Activated CD4-positive, alpha-beta T cell treated with anti-CD3 and anti-CD28 coated beads, Interleukin-2, amount 10 ng/mL, durations not matched to agents 7 days and 5 days (primary cell): ENCODE measurements around the gene PDHX. TPM values are rescaled to one million over a fixed set of nuclear protein-coding genes. Genes with fewer than 3 reads are reported as not detected.

Experiments used
- CTCF ChIA-PET: fragments of 350-600 bp; sonication (Branson Sonifier 250); formaldehyde crosslinking; loops from one replicate; lab custom pipeline; 2021; ENCODE audit warnings: antibody characterized with exemption; lab: Charles Lee
- POLR2A ChIA-PET: fragments of 350-600 bp; sonication (Branson Sonifier 250); formaldehyde crosslinking; loops from one replicate; lab custom pipeline; 2021; ENCODE audit warnings: antibody characterized with exemption; lab: Charles Lee
- DNase-seq: peaks from one replicate; pipeline ENCODE4 v3.0.0-alpha.2; 2020
- H3K27ac Mint-ChIP-seq: one replicate; pipeline ENCODE4 v1.8.0; 2021; ENCODE audit warnings: mild to moderate bottlenecking, moderate library complexity, mixed read lengths
- H3K27me3 Mint-ChIP-seq: one replicate; pipeline ENCODE4 v1.8.0; 2021; ENCODE audit warnings: mixed read lengths
- H3K36me3 Mint-ChIP-seq: one replicate; pipeline ENCODE4 v1.8.0; 2021; ENCODE audit warnings: low read depth, mixed read lengths
- H3K4me1 Mint-ChIP-seq: one replicate; pipeline ENCODE4 v1.8.0; 2021; ENCODE audit warnings: mixed read lengths
- H3K4me3 Mint-ChIP-seq: one replicate; pipeline ENCODE4 v1.8.0; 2021; ENCODE audit warnings: mild to moderate bottlenecking, moderate library complexity, mixed read lengths
- H3K9me3 Mint-ChIP-seq: one replicate; pipeline ENCODE4 v1.8.0; 2021; ENCODE audit warnings: mixed read lengths
- total RNA-seq, 2 experiments: library from RNA; stranded (reverse); gene quantifications; one replicate each; pipeline ENCODE4 v1.2.3, GENCODE V29; 2021

The PDHX gene
- total RNA-seq, 2 experiments from 2014 or later = 25.3 to 27.7 TPM

GRCh38 chr11:34916843-34917770, 689 bp downstream of the PDHX start:
- Mint-ChIP-seq H3K27ac (peak overlapping the region; percentile 97), H3K27me3 (no peaks in the 10 kb centered on the region), H3K4me1 (peaks cover 31% of the 10 kb centered on the region), H3K36me3 (peaks cover 23% of the 10 kb centered on the region), H3K4me3 (peak overlapping the region; percentile 98), H3K9me3 (no peaks in the 10 kb centered on the region)
- ChIA-PET CTCF (interaction anchor here (0.6 to 1.6 kb wide), 5 partner anchors 8 to 475 kb away, joined by 3 to 6 read pairs (median 3); no protein-coding TSS in a partner anchor), POLR2A (interaction anchor here (0.7 kb wide), 2 partner anchors 273 to 319 kb away, joined by 4 to 10 read pairs; no protein-coding TSS in a partner anchor)
- no peak for DNase-seq

DNA sequence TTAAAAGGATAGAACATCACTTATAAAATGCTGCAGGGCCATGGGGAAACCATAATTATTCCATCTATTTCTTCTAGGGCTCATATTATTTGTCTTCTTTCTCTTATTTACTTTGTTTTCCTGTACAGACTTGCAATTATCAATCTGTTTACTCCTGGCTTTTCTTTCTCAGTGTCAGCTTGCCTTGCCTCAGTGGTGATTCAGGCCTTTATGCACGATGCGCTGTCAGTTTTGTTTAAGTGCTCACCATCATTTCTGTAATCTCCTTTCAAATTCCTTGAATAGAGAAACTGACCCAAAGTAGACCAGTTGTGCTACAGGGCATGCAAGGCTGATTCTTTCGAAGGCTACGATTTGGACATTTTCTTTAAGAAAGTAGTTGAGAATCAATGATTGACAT, 4.7 kb downstream of the PDHX start:
- Mint-ChIP-seq H3K27ac (no peak overlapping the region), H3K27me3 (no peaks in the 10 kb centered on the region), H3K36me3 (no peaks in the 10 kb centered on the region), H3K4me1 (peaks cover 21% of the 10 kb centered on the region), H3K9me3 (no peaks in the 10 kb centered on the region), H3K4me3 (no peak overlapping the region)
- no peak for DNase-seq
- ChIA-PET POLR2A (no interaction called here), CTCF (no interaction called here)

DNA sequence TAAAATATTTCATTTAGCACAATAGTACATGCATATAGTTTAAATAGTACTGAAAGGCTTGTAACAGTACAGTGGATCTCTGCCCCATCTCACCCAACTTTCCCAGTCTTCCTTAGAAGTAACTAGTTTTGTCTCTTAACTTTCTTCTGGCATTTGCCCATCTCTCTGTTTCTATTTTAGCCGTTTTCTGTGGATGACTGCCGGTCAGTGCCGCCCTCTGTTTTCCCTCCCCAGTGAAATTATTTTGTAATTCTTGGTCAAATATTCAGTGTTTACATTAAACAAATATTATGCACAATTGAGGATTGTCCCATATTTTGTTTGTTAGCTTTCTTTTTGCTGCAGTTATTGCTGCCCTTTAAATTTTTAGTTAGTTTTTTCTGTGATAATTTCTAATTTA, 8.3 kb downstream of the PDHX start:
- Mint-ChIP-seq H3K9me3 (no peaks in the 10 kb centered on the region), H3K27ac (no peak overlapping the region), H3K4me3 (no peak overlapping the region), H3K36me3 (peaks cover 2% of the 10 kb centered on the region), H3K27me3 (no peaks in the 10 kb centered on the region), H3K4me1 (peaks cover 9% of the 10 kb centered on the region)
- CTCF ChIA-PET = interaction anchor here (1.0 to 5.0 kb wide), 5 partner anchors 9 to 468 kb away, joined by 3 to 36 read pairs (median 3); partner anchors contain the start of genes APIP and PDHX
- no peak for DNase-seq
- POLR2A ChIA-PET = no interaction called here

GRCh38 chr11:34926101-34926830, 9.8 kb downstream of the PDHX start:
- H3K36me3 Mint-ChIP-seq = peaks cover 4% of the 10 kb centered on the region
- H3K27me3 Mint-ChIP-seq = no peaks in the 10 kb centered on the region
- H3K4me1 Mint-ChIP-seq = peaks cover 13% of the 10 kb centered on the region
- no peak overlapping the region for H3K27ac Mint-ChIP-seq
- ChIA-PET CTCF (interaction anchor here (1.0 to 5.0 kb wide), 3 partner anchors 452 to 466 kb away, joined by 3 to 36 read pairs (median 5); no protein-coding TSS in a partner anchor), POLR2A (interaction anchor here (0.6 kb wide), 1 partner anchor 197 kb away, joined by 4 read pairs; no protein-coding TSS in a partner anchor)
- H3K9me3 Mint-ChIP-seq = no peaks in the 10 kb centered on the region
- H3K4me3 Mint-ChIP-seq = no peak overlapping the region
- peak; percentile 39 for DNase-seq

- no peaks in the 10 kb centered on the region for H3K9me3 Mint-ChIP-seq
Observed at GRCh38 chr11:34926831-34927132, 10.4 kb downstream of the PDHX start.

GRCh38 chr11:34928268-34928959, 12.0 kb downstream of the PDHX start:
- H3K4me1 Mint-ChIP-seq = peaks cover 13% of the 10 kb centered on the region
- CTCF ChIA-PET = interaction anchor here (0.6 to 5.0 kb wide), 4 partner anchors 12 to 1413 kb away, joined by 3 to 36 read pairs (median 4); partner anchors contain the start of genes APIP and PDHX
- H3K9me3 Mint-ChIP-seq = no peaks in the 10 kb centered on the region
- no peaks in the 10 kb centered on the region for H3K27me3 Mint-ChIP-seq
- H3K27ac Mint-ChIP-seq = no peak overlapping the region
- POLR2A ChIA-PET = interaction anchor here (0.7 kb wide), 1 partner anchor 378 kb away, joined by 3 read pairs; no protein-coding TSS in a partner anchor
- no peak overlapping the region for H3K4me3 Mint-ChIP-seq
- H3K36me3 Mint-ChIP-seq = peaks cover 4% of the 10 kb centered on the region
- DNase-seq = no peak

More at GRCh38 chr11:34926831-34927132, 10.4 kb downstream of the PDHX start:
- Mint-ChIP-seq H3K27ac (no peak overlapping the region), H3K27me3 (no peaks in the 10 kb centered on the region), H3K4me1 (peaks cover 13% of the 10 kb centered on the region), H3K4me3 (no peak overlapping the region), H3K36me3 (peaks cover 4% of the 10 kb centered on the region)
- ChIA-PET CTCF (interaction anchor here (1.4 to 5.0 kb wide), 2 partner anchors 451 to 466 kb away, joined by 5 to 36 read pairs; no protein-coding TSS in a partner anchor), POLR2A (interaction anchor here (0.6 kb wide), 1 partner anchor 197 kb away, joined by 4 read pairs; no protein-coding TSS in a partner anchor)
- no peak for DNase-seq

DNA sequence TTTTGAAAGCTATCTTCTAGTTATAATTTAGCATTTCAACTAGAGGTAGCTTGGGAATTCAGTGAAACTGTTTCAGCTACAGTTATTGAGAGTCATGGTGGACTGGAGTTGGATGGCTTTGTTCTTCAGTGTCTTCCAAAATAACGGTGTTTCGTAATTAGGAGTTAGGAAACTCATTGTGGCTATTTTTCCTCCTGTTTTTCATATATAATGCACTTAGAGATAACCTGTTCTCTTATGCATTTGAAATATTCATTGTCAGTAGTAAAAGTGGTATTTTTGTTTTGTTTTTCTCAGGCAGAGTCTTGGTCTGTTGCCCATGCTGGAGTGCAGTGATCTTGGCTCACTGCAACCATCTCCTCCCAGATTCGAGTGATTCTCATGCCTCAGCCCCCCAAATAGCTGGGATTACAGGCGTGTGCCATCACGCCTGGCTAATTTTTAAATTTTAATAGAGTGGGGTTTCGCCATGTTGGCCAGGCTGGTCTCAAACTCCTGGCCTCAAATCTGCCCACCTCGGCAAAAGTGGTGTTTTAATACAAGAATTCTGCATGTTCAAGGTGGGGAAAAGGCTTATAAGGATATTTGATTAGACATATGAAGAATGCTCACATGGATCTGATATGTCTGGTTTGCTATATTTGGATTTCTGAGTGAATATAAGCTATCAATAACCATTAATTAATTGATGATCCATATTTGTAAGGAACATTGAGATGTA, 12.7 kb downstream of the PDHX start:
- DNase-seq = no peak
- Mint-ChIP-seq H3K4me3 (no peak overlapping the region), H3K36me3 (peaks cover 7% of the 10 kb centered on the region), H3K9me3 (no peaks in the 10 kb centered on the region), H3K27ac (no peak overlapping the region), H3K27me3 (no peaks in the 10 kb centered on the region), H3K4me1 (peaks cover 13% of the 10 kb centered on the region)
- POLR2A ChIA-PET = interaction anchor here (0.7 kb wide), 1 partner anchor 377 kb away, joined by 3 read pairs; no protein-coding TSS in a partner anchor
- CTCF ChIA-PET = interaction anchor here (0.6 to 5.0 kb wide), 6 partner anchors 12 to 1412 kb away, joined by 3 to 36 read pairs (median 3); partner anchors contain the start of genes APIP and PDHX

- no peaks in the 10 kb centered on the region for H3K9me3 Mint-ChIP-seq
- ChIA-PET CTCF (interaction anchor here (1.0 to 1.3 kb wide), 2 partner anchors 11 to 13 kb away, joined by 3 read pairs; no protein-coding TSS in a partner anchor), POLR2A (no interaction called here)
- no peaks in the 10 kb centered on the region for H3K27me3 Mint-ChIP-seq
- peaks cover 13% of the 10 kb centered on the region for H3K4me1 Mint-ChIP-seq
- DNase-seq = no peak
- H3K27ac Mint-ChIP-seq = no peak overlapping the region
- peaks cover 9% of the 10 kb centered on the region for H3K36me3 Mint-ChIP-seq
- no peak overlapping the region for H3K4me3 Mint-ChIP-seq
Observed at GRCh38 chr11:34929794-34930763, 13.7 kb downstream of the PDHX start.

DNA sequence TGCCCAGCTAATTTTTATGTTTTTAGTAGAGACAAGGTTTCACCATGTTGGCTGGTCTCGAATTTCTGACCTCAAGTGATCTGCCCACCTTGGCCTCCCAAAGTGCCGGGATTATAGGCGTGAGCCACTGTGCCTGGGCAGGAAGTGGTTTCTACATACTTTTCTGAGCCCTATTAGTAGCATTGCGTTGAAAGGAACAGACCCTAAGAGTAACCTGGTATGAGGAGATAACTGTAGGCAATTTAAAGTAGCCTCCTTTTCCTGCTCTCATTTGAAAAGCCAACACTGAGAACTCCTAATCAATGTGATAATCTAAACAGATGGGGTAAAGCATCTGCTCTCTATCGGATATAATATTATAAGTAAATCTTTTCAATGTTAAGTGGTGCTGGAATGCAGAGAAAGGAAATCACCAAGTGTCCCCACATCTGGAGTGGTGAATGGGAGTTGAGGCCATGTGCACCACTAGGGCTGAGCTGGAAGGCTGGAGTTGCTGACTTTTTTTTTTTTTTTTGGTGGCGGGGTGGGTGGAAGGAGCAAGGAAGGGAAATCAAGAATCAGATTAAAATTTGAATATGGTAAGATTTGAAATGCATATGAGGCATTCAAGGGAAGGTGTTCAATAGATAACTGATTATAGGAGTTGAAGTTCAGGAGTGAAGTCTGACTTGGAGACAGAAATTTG, 20.7 kb downstream of the PDHX start:
- CTCF ChIA-PET = no interaction called here

GRCh38 chr11:34938611-34939010, 22.2 kb downstream of the PDHX start:
- ChIA-PET POLR2A (no interaction called here), CTCF (interaction anchor here (1.2 kb wide), 1 partner anchor 25 kb away, joined by 3 read pairs; no protein-coding TSS in a partner anchor)
- no peak for DNase-seq
- H3K9me3 Mint-ChIP-seq = no peaks in the 10 kb centered on the region
- H3K36me3 Mint-ChIP-seq = peaks cover 15% of the 10 kb centered on the region
- no peak overlapping the region for H3K4me3 Mint-ChIP-seq
- no peaks in the 10 kb centered on the region for H3K27me3 Mint-ChIP-seq
- no peak overlapping the region for H3K27ac Mint-ChIP-seq
- peaks cover 18% of the 10 kb centered on the region for H3K4me1 Mint-ChIP-seq

More for the DNA sequence above, 20.7 kb downstream of the PDHX start:
- Mint-ChIP-seq H3K9me3 (no peaks in the 10 kb centered on the region), H3K4me3 (no peak overlapping the region), H3K36me3 (peaks cover 15% of the 10 kb centered on the region), H3K4me1 (peaks cover 18% of the 10 kb centered on the region), H3K27me3 (no peaks in the 10 kb centered on the region), H3K27ac (peak overlapping the region; percentile 44)
- DNase-seq = no peak
- POLR2A ChIA-PET = no interaction called here
